A549 (cell line): ENCODE data around the gene HS3ST5. TPM values are rescaled to one million over a fixed set of nuclear protein-coding genes. Genes with fewer than 3 reads are reported as not detected.

ENCODE experiments used
- ATAC-seq, 2 experiments: fragments of 200-7000 bp in 1 of 2; fragments of >200 bp in 1 of 2; cut with Nextera tagmentation in 1 of 2; cut with Tn5 transposase in 1 of 2; 3 replicates each; pipeline versions ENCODE4 v1.8.0 to v1.9.1; 2018 to 2020; ENCODE audit warnings: mild to moderate bottlenecking in 1 of 2, moderate library complexity in 1 of 2
- CTCF ChIA-PET: fragments of 300-600 bp; sonication (Branson Sonifier 250); formaldehyde crosslinking; extraction: SDS; loops from one replicate; lab custom pipeline; 2021; ENCODE audit warnings: antibody characterized with exemption, inconsistent platforms; lab: Yijun Ruan, JAX
- POLR2A ChIA-PET: fragments of 350-600 bp; formaldehyde crosslinking; extraction: SDS; loops from one replicate; lab custom pipeline; 2021; ENCODE audit warnings: antibody characterized with exemption, inconsistent platforms; lab: Yijun Ruan, JAX
- DNase-seq, 2 experiments: peaks; one replicate each; pipeline versions ENCODE4 v3.0.0 to v3.0.0-alpha.2; 2011 to 2016; ENCODE audit warnings: low read depth in 1 of 2, low spot score in 1 of 2
- FAIRE-seq: peaks from 2 replicates; lab custom pipeline; 2011; peaks lifted over from hg19 to GRCh38; lab: Jason Lieb, UNC
- H3K27ac ChIP-seq, 2 experiments: fragments of >200 bp; sonication (Bioruptor Twin); formaldehyde crosslinking; 3 replicates each; pipeline ENCODE4 v1.5.1; 2016 to 2017
- H3K4me1 ChIP-seq: fragments of >200 bp; sonication (Bioruptor Twin); formaldehyde crosslinking; 3 replicates; pipeline ENCODE4 v1.6.1; 2016
- H3K4me2 ChIP-seq: fragments of >200 bp; sonication (Bioruptor Twin); formaldehyde crosslinking; 3 replicates; pipeline ENCODE4 v1.6.1; 2016
- H3K4me3 ChIP-seq: fragments of >200 bp; sonication (Bioruptor Twin); formaldehyde crosslinking; 3 replicates; pipeline ENCODE4 v1.5.1; 2016
- H3K9me3 ChIP-seq: fragments of >200 bp; sonication (Bioruptor Twin); formaldehyde crosslinking; 3 replicates; pipeline ENCODE4 v1.6.1; 2016
- ATOH8 ChIP-seq: fragments of 250-450 bp; sonication (Bioruptor Pico); IDR thresholded peaks from 2 replicates; pipeline ENCODE4 v1.5.0; 2020; ENCODE audit warnings: low read depth, mild to moderate bottlenecking, moderate library complexity
- BCL3 ChIP-seq: fragments of >200 bp; sonication (Bioruptor Twin); formaldehyde crosslinking; IDR thresholded peaks from 3 replicates; pipeline ENCODE4 v1.6.1; 2016
- CBX8 ChIP-seq: fragments of 200-600 bp; sonication (generic); IDR thresholded peaks from 2 replicates; pipeline ENCODE4 v1.6.1; 2016
- CEBPB ChIP-seq, 2 experiments: fragments of >200 bp in 1 of 2; sonication (Bioruptor Twin) in 1 of 2; formaldehyde crosslinking in 1 of 2; IDR thresholded peaks; 2 replicates each; pipeline ENCODE4 v1.6.1; 2012 to 2016
- CHD4 ChIP-seq: fragments of 200-600 bp; sonication (generic); IDR thresholded peaks from 2 replicates; pipeline ENCODE4 v1.6.1; 2016; ENCODE audit warnings: antibody characterized with exemption, mild to moderate bottlenecking, borderline replicate concordance
- CTCF ChIP-seq: fragments of >200 bp; sonication (Bioruptor Twin); formaldehyde crosslinking; IDR thresholded peaks from 3 replicates; pipeline ENCODE4 v1.5.1; 2016
- EHMT2 ChIP-seq: fragments of 200-600 bp; sonication (generic); IDR thresholded peaks from 2 replicates; pipeline ENCODE4 v1.6.1; 2016; ENCODE audit warnings: antibody characterized with exemption, low read depth, mild to moderate bottlenecking, moderate library complexity
- EP300 ChIP-seq, 2 experiments: fragments of >200 bp; sonication (Bioruptor Twin); formaldehyde crosslinking; IDR thresholded peaks; 2 replicates in 1 of 2; 3 replicates in 1 of 2; pipeline ENCODE4 v1.6.1; 2016 to 2017
- FOSB ChIP-seq: fragments of 250-450 bp; sonication (Bioruptor Pico); IDR thresholded peaks from 2 replicates; pipeline ENCODE4 v1.5.0; 2020; ENCODE audit warnings: mild to moderate bottlenecking, moderate library complexity
- FOSL2 ChIP-seq, 2 experiments: fragments of 450-650 bp in 1 of 2; fragments of >200 bp in 1 of 2; sonication (Bioruptor Twin) in 1 of 2; formaldehyde crosslinking; IDR thresholded peaks; 2 replicates each; pipeline versions ENCODE4 v1.5.0 to v1.6.1; 2016 to 2020; ENCODE audit warnings: mild to moderate bottlenecking in 1 of 2, moderate library complexity in 1 of 2
- HES2 ChIP-seq: fragments of >200 bp; sonication (Bioruptor Twin); formaldehyde crosslinking; IDR thresholded peaks from 2 replicates; pipeline ENCODE4 v1.6.1; 2016
- HOXA7 ChIP-seq: fragments of 250-450 bp; sonication (Bioruptor Pico); IDR thresholded peaks from 2 replicates; pipeline ENCODE4 v1.5.0; 2020; ENCODE audit warnings: mild to moderate bottlenecking, moderate library complexity
- KDM5A ChIP-seq: fragments of 200-600 bp; sonication (generic); IDR thresholded peaks from 2 replicates; pipeline ENCODE4 v1.6.1; 2016; ENCODE audit warnings: antibody characterized with exemption, mild to moderate bottlenecking
- MAFK ChIP-seq: fragments of 450-650 bp; IDR thresholded peaks from 2 replicates; pipeline ENCODE4 v1.6.1; 2014; ENCODE audit not compliant: partially characterized antibody
- NFE2L2 ChIP-seq: fragments of 150-350 bp; conservative IDR thresholded peaks from 2 replicates; pipeline ENCODE4 v1.6.1; 2014; ENCODE audit warnings: low read length
- NPAS2 ChIP-seq: fragments of 250-450 bp; sonication (Bioruptor Pico); IDR thresholded peaks from 2 replicates; pipeline ENCODE4 v1.8.0; 2022; ENCODE audit warnings: mild to moderate bottlenecking, moderate library complexity, borderline replicate concordance
- NR3C1 ChIP-seq: fragments of >200 bp; sonication (Bioruptor Twin); formaldehyde crosslinking; IDR thresholded peaks from 3 replicates; pipeline ENCODE4 v1.6.1; 2017
- PBX3 ChIP-seq: IDR thresholded peaks from 2 replicates; pipeline ENCODE4 v1.6.1; 2012
- POLR2A ChIP-seq: IDR thresholded peaks from 2 replicates; pipeline ENCODE4 v1.6.1; 2012; ENCODE audit warnings: mild to moderate bottlenecking, low read length
- POLR2AphosphoS2 ChIP-seq: conservative IDR thresholded peaks from 2 replicates; pipeline ENCODE4 v1.6.1; 2012; ENCODE audit warnings: low read length, improper control_type of control experiment, inconsistent platforms
- RCOR1 ChIP-seq: fragments of 150-350 bp; IDR thresholded peaks from 2 replicates; pipeline ENCODE4 v1.6.1; 2014; ENCODE audit warnings: antibody characterized with exemption, low read length, low read depth
- TFCP2L1 ChIP-seq: fragments of 250-450 bp; sonication (Bioruptor Pico); IDR thresholded peaks from 2 replicates; pipeline ENCODE4 v1.5.0; 2021; ENCODE audit warnings: mild to moderate bottlenecking
- TP53 ChIP-seq: fragments of 250-450 bp; sonication (Bioruptor Pico); IDR thresholded peaks from 2 replicates; pipeline ENCODE4 v1.5.0; 2021; ENCODE audit warnings: mild to moderate bottlenecking, moderate library complexity
- USF2 ChIP-seq: fragments of 450-650 bp; IDR thresholded peaks from 2 replicates; pipeline ENCODE4 v1.6.1; 2014; ENCODE audit warnings: antibody characterized with exemption
- ZC3H11A ChIP-seq: fragments of 450-650 bp; IDR thresholded peaks from 2 replicates; pipeline ENCODE4 v1.6.1; 2014; ENCODE audit warnings: antibody characterized with exemption, mild to moderate bottlenecking
- ZSCAN20 ChIP-seq: fragments of 250-450 bp; sonication (Bioruptor Pico); IDR thresholded peaks from 2 replicates; pipeline ENCODE4 v1.8.0; 2022; ENCODE audit warnings: mild to moderate bottlenecking, moderate library complexity
- WGBS: methylation state at CpG from one replicate; pipeline ENCODE4 v1.1.6; 2017; ENCODE audit errors: missing lambda C conversion rate; 5-methylcytosine and 5-hydroxymethylcytosine counted together
- polyA plus RNA-seq, 4 experiments: library from polyadenylated mRNA; depleted of rRNA in 3 of 4; stranded (reverse); fragments of >200 nt; fragmentation: RNase III in 1 of 4; extraction: RNeasy Plus Mini Kit Qiagen cat#74134 plus additional on column Dnase treatment in 1 of 4; gene quantifications; 2 replicates in 3 of 4; 3 replicates in 1 of 4; pipeline ENCODE4 v1.2.3, GENCODE V29; 2011 to 2017

HS3ST5 gene
- polyA plus RNA-seq, 2 of the 4 experiments (the other 2 are of a cell fraction), result not detected

- DNase-seq (no peak), FAIRE-seq (no peak), ATAC-seq (no peak)
- Histone ChIP-seq H3K9me3 (no peaks in the 10 kb centered on the region), H3K4me3 (no peak overlapping the region), H3K4me1 (no peaks in the 10 kb centered on the region), H3K27ac (no peak overlapping the region), H3K4me2 (no peak overlapping the region)
- ChIA-PET CTCF (no interaction called here), POLR2A (no interaction called here)
- TF ChIP-seq MAFK (no peak), CEBPB (IDR thresholded peaks at IDR 0.05) (no peak), NFE2L2 (no peak), TFCP2L1 (CRISPR knock-in tag) (no peak), USF2 (no peak), HES2 (no peak), ZC3H11A (no peak), PBX3 (no peak), RCOR1 (no peak), CBX8 (no peak), TP53 (no peak), FOSL2 (IDR thresholded peaks at IDR 0.05) (no peak), FOSL2 (CRISPR knock-in tag; IDR thresholded peaks at IDR 0.05) (no peak), KDM5A (no peak), EHMT2 (no peak), FOSB (CRISPR knock-in tag) (no peak), EP300 (IDR thresholded peaks at IDR 0.05) (no peak), BCL3 (no peak), CHD4 (no peak), ZSCAN20 (CRISPR knock-in tag) (no peak)
- 4% methylated on average over 3 of the region's 3 CpGs for WGBS
These were observed 274.1 kb downstream of the HS3ST5 start for GRCh38 chr6:114068771-114069170.

GRCh38 chr6:114068116-114068515, 274.7 kb downstream of the HS3ST5 start:
- H3K4me3 ChIP-seq, result no peak overlapping the region
- 47% methylated on average over 2 of the region's 2 CpGs for WGBS
- CTCF ChIA-PET, result no interaction called here
- no peak for DNase-seq
- H3K9me3 ChIP-seq, result no peaks in the 10 kb centered on the region
- no peak for TF ChIP-seq PBX3
- TF ChIP-seq POLR2AphosphoS2, result no peak
- TF ChIP-seq POLR2A, result no peak
- TF ChIP-seq BCL3, result no peak
- TF ChIP-seq TP53, result no peak
- TF ChIP-seq NPAS2 (CRISPR knock-in tag), result no peak
- TF ChIP-seq CBX8, result no peak
- no peak for TF ChIP-seq USF2
- TF ChIP-seq HOXA7, result no peak
- TF ChIP-seq EP300 (IDR thresholded peaks at IDR 0.05), result no peak
- TF ChIP-seq CTCF, result no peak
- no peak for TF ChIP-seq ZSCAN20 (CRISPR knock-in tag)
- no peak for TF ChIP-seq FOSB (CRISPR knock-in tag)
- TF ChIP-seq ATOH8, result no peak
- no peak for TF ChIP-seq NR3C1
- POLR2A ChIA-PET, result no interaction called here
- H3K4me2 ChIP-seq, result no peak overlapping the region
- ATAC-seq, result no peak
- no peak overlapping the region for H3K27ac ChIP-seq
- H3K4me1 ChIP-seq, result no peaks in the 10 kb centered on the region
- FAIRE-seq, result no peak
